HG03439 (cell line): ENCODE data around the gene NUDT3.
"Not testable (repeated sequence)": the region's sequence is repeated elsewhere in the genome, so short reads cannot be mapped to it uniquely, and the experiment has no call there.

Experiments used
- ATAC-seq: cut with Tn5 transposase; IDR thresholded peaks from one replicate; pipeline ENCODE4 v1.9.1; 2021; ENCODE audit warnings: mild to moderate bottlenecking, moderate library complexity; ENCODE audit not compliant: unreplicated experiment

Gene NUDT3

GRCh38 chr6:34371865-34372264 is 20.6 kb downstream of the NUDT3 start:
- not testable (repeated sequence) for ATAC-seq

- no peak for ATAC-seq
Observed at GRCh38 chr6:34370361-34370760, 22.1 kb downstream of the NUDT3 start.

GRCh38 chr6:34369385-34369784 is 23.1 kb downstream of the NUDT3 start:
- no peak for ATAC-seq

- ATAC-seq, result no peak
Observed at GRCh38 chr6:34366639-34366921, 25.9 kb downstream of the NUDT3 start.

- not testable (repeated sequence) for ATAC-seq
Observed at GRCh38 chr6:34365781-34366638, 26.5 kb downstream of the NUDT3 start.

GRCh38 chr6:34363681-34364075 is 28.8 kb downstream of the NUDT3 start:
- not testable (repeated sequence) for ATAC-seq

GRCh38 chr6:34362909-34363680 is 29.4 kb downstream of the NUDT3 start:
- no peak for ATAC-seq

GRCh38 chr6:34362176-34362575 is 30.3 kb downstream of the NUDT3 start:
- no peak for ATAC-seq

- ATAC-seq, result no peak
Observed at GRCh38 chr6:34360556-34360955, 31.9 kb downstream of the NUDT3 start.

- ATAC-seq, result no peak
Observed at GRCh38 chr6:34359418-34360158, 32.9 kb downstream of the NUDT3 start.

- no peak for ATAC-seq
Observed at GRCh38 chr6:34358389-34358905, 34.0 kb downstream of the NUDT3 start.

GRCh38 chr6:34357937-34358336 is 34.5 kb downstream of the NUDT3 start:
- no peak for ATAC-seq

- no peak for ATAC-seq
Observed at GRCh38 chr6:34355889-34356288, 36.6 kb downstream of the NUDT3 start.

- not testable (repeated sequence) for ATAC-seq
Observed at GRCh38 chr6:34354230-34354629, 38.2 kb downstream of the NUDT3 start.

- not testable (repeated sequence) for ATAC-seq
Observed at GRCh38 chr6:34353530-34353929, 38.9 kb downstream of the NUDT3 start.

GRCh38 chr6:34352305-34352937 is 40.0 kb downstream of the NUDT3 start:
- ATAC-seq, result no peak

- ATAC-seq, result no peak
Observed at GRCh38 chr6:34350934-34351217, 41.6 kb downstream of the NUDT3 start.

- ATAC-seq, result no peak
Observed at GRCh38 chr6:34350137-34350933, 42.1 kb downstream of the NUDT3 start.

- no peak for ATAC-seq
Observed at GRCh38 chr6:34349211-34349610, 43.3 kb downstream of the NUDT3 start.

GRCh38 chr6:34347303-34347702 is 45.2 kb downstream of the NUDT3 start:
- ATAC-seq, result no peak
